Measurements from ENCODE around the gene SLC6A17. TPM values are rescaled to one million over a fixed set of nuclear protein-coding genes. Genes with fewer than 3 reads are reported as not detected.
A peak's percentile ranks its signal among the peaks of the same experiment; 100 is the strongest.

Gene SLC6A17
- total RNA-seq, 1 donor = not detected

GRCh38 chr1:110135246-110135645, 15.0 kb upstream of the SLC6A17 start:
- no peak for DNase-seq (ENCODE audit: low read depth in 2 of 3, low spot score in 2 of 3)

- DNase-seq (ENCODE audit: low read depth in 2 of 3, low spot score in 2 of 3) = no peak
Observed at GRCh38 chr1:110135666-110136065, 14.6 kb upstream of the SLC6A17 start.

GRCh38 chr1:110136911-110137310, 13.4 kb upstream of the SLC6A17 start:
- peak in 2 of 3 donors; percentile 24 to 30 for DNase-seq (ENCODE audit: low read depth in 2 of 3, low spot score in 2 of 3)

- DNase-seq (ENCODE audit: low read depth in 2 of 3, low spot score in 2 of 3) = no peak
Observed at GRCh38 chr1:110138956-110139355, 11.3 kb upstream of the SLC6A17 start.

- DNase-seq (ENCODE audit: low read depth in 2 of 3, low spot score in 2 of 3) = no peak
Observed at GRCh38 chr1:110144366-110144765, 5.9 kb upstream of the SLC6A17 start.

GRCh38 chr1:110148961-110149360, 1.3 kb upstream of the SLC6A17 start:
- peak in 2 of 3 donors; percentile 16 to 33 for DNase-seq (ENCODE audit: low read depth in 2 of 3, low spot score in 2 of 3)

GRCh38 chr1:110151175-110151669, 928 bp downstream of the SLC6A17 start:
- no peak for DNase-seq (ENCODE audit: low read depth in 2 of 3, low spot score in 2 of 3)

- DNase-seq (ENCODE audit: low read depth in 2 of 3, low spot score in 2 of 3) = no peak
Observed at GRCh38 chr1:110152133-110152785, 2.0 kb downstream of the SLC6A17 start.

GRCh38 chr1:110153407-110153950, 3.2 kb downstream of the SLC6A17 start:
- no peak for DNase-seq (ENCODE audit: low read depth in 2 of 3, low spot score in 2 of 3)

GRCh38 chr1:110155878-110156522, 5.7 kb downstream of the SLC6A17 start:
- peak; percentile 5 to 76 (median 55) for DNase-seq (ENCODE audit: low read depth in 2 of 3, low spot score in 2 of 3)

- DNase-seq (ENCODE audit: low read depth in 2 of 3, low spot score in 2 of 3) = no peak
Observed at GRCh38 chr1:110158261-110158660, 8.0 kb downstream of the SLC6A17 start.

GRCh38 chr1:110159168-110159567, 8.9 kb downstream of the SLC6A17 start:
- no peak for DNase-seq (ENCODE audit: low read depth in 2 of 3, low spot score in 2 of 3)

- no peak for DNase-seq (ENCODE audit: low read depth in 2 of 3, low spot score in 2 of 3)
Observed at GRCh38 chr1:110160538-110161100, 10.3 kb downstream of the SLC6A17 start.

- DNase-seq (ENCODE audit: low read depth in 2 of 3, low spot score in 2 of 3) = no peak
Observed at GRCh38 chr1:110161165-110161564, 10.9 kb downstream of the SLC6A17 start.

GRCh38 chr1:110161849-110162248, 11.6 kb downstream of the SLC6A17 start:
- DNase-seq (ENCODE audit: low read depth in 2 of 3, low spot score in 2 of 3) = no peak

- no peak for DNase-seq (ENCODE audit: low read depth in 2 of 3, low spot score in 2 of 3)
Observed at GRCh38 chr1:110163591-110163990, 13.3 kb downstream of the SLC6A17 start.

- no peak for DNase-seq (ENCODE audit: low read depth in 2 of 3, low spot score in 2 of 3)
Observed at GRCh38 chr1:110164725-110165350, 14.5 kb downstream of the SLC6A17 start.

- DNase-seq (ENCODE audit: low read depth in 2 of 3, low spot score in 2 of 3) = no peak
Observed at GRCh38 chr1:110165761-110166231, 15.5 kb downstream of the SLC6A17 start.

GRCh38 chr1:110166861-110167260, 16.6 kb downstream of the SLC6A17 start:
- no peak for DNase-seq (ENCODE audit: low read depth in 2 of 3, low spot score in 2 of 3)

GRCh38 chr1:110170766-110171733, 20.8 kb downstream of the SLC6A17 start:
- no peak for DNase-seq (ENCODE audit: low read depth in 2 of 3, low spot score in 2 of 3)

Measured in hematopoietic multipotent progenitor cell (in vitro differentiated cells).